Gastroesophageal sphincter (tissue), 3 donors: ENCODE data around the gene PPP1R14C.

Experiments
- CTCF ChIP-seq, 4 experiments: fragments of 200-600 bp in 2 of 4; fragments of 450-650 bp in 2 of 4; sonication (generic) in 1 of 4; IDR thresholded peaks; one replicate each; pipeline ENCODE4 v1.5.1; 2017 to 2019; ENCODE audit warnings: antibody characterized with exemption in 4 of 4, mild to moderate bottlenecking in 2 of 4, moderate library complexity in 2 of 4
- POLR2A ChIP-seq, 2 donors: fragments of 450-650 bp; IDR thresholded peaks; one replicate each; pipeline ENCODE4 v1.6.1; 2017; ENCODE audit warnings: antibody characterized with exemption in 2 of 2, mild to moderate bottlenecking in 2 of 2, moderate library complexity in 1 of 2
- POLR2AphosphoS5 ChIP-seq: sonication (generic); formaldehyde crosslinking; IDR thresholded peaks from one replicate; pipeline ENCODE4 v1.6.1; 2017; ENCODE audit warnings: antibody characterized with exemption

- no peak for TF ChIP-seq CTCF (IDR thresholded peaks at IDR 0.05)
- TF ChIP-seq POLR2A (IDR thresholded peaks at IDR 0.05) = no peak
- TF ChIP-seq POLR2AphosphoS5 = no peak
Measured at GRCh38 chr6:150243620-150244314, 100.9 kb downstream of the PPP1R14C start.
